Erythroblast (primary cell): ENCODE data around the gene MAOA.

Experiments
- GATA1 ChIP-seq: IDR thresholded peaks from 2 replicates; pipeline ENCODE4 v1.6.1; 2011; ENCODE audit warnings: low read depth, mild to moderate bottlenecking, control low read depth, low read length, moderate library complexity
- POLR2A ChIP-seq: IDR thresholded peaks from 2 replicates; pipeline ENCODE4 v1.6.1; 2011; ENCODE audit warnings: mild to moderate bottlenecking, low read length

- TF ChIP-seq POLR2A: no peak
- no peak for TF ChIP-seq GATA1
Measured at GRCh38 chrX:43679778-43680177, 23.7 kb downstream of the MAOA start.
